HG03135 (cell line): Measurements from ENCODE around the gene CORO2B.
"Not testable (repeated sequence)": the region's sequence is repeated elsewhere in the genome, so short reads cannot be mapped to it uniquely, and the experiment has no call there.

Experiments used
- ATAC-seq: cut with Tn5 transposase; IDR thresholded peaks from one replicate; pipeline ENCODE4 v1.9.1; 2021; ENCODE audit warnings: mild to moderate bottlenecking, moderate library complexity; ENCODE audit not compliant: unreplicated experiment

CORO2B gene

GRCh38 chr15:68643216-68643830 lies 64.5 kb downstream of the CORO2B start:
- ATAC-seq, result no peak

GRCh38 chr15:68644083-68644904 lies 65.5 kb downstream of the CORO2B start:
- no peak for ATAC-seq

GRCh38 chr15:68644996-68645395 lies 66.2 kb downstream of the CORO2B start:
- no peak for ATAC-seq

- ATAC-seq, result no peak
Observed at GRCh38 chr15:68646156-68646555, 67.4 kb downstream of the CORO2B start.

GRCh38 chr15:68646696-68647095 lies 67.9 kb downstream of the CORO2B start:
- ATAC-seq, result no peak

GRCh38 chr15:68647361-68647760 lies 68.6 kb downstream of the CORO2B start:
- not testable (repeated sequence) for ATAC-seq

GRCh38 chr15:68650901-68651709 lies 72.3 kb downstream of the CORO2B start:
- ATAC-seq, result no peak

- ATAC-seq, result no peak
Observed at GRCh38 chr15:68651916-68652525, 73.2 kb downstream of the CORO2B start.

GRCh38 chr15:68653031-68653635 lies 74.3 kb downstream of the CORO2B start:
- no peak for ATAC-seq

- no peak for ATAC-seq
Observed at GRCh38 chr15:68653801-68654200, 75.0 kb downstream of the CORO2B start.

GRCh38 chr15:68654786-68655560 lies 76.2 kb downstream of the CORO2B start:
- no peak for ATAC-seq

GRCh38 chr15:68655686-68656437 lies 77.1 kb downstream of the CORO2B start:
- no peak for ATAC-seq

- no peak for ATAC-seq
Observed at GRCh38 chr15:68656438-68656739, 77.6 kb downstream of the CORO2B start.

- no peak for ATAC-seq
Observed at GRCh38 chr15:68658151-68658550, 79.4 kb downstream of the CORO2B start.

- ATAC-seq, result no peak
Observed at GRCh38 chr15:68658641-68659358, 80.0 kb downstream of the CORO2B start.

GRCh38 chr15:68663526-68663925 lies 84.7 kb downstream of the CORO2B start:
- no peak for ATAC-seq

- ATAC-seq, result no peak
Observed at GRCh38 chr15:68666120-68666811, 87.5 kb downstream of the CORO2B start.

- ATAC-seq, result no peak
Observed at GRCh38 chr15:68666812-68667450, 88.1 kb downstream of the CORO2B start.
